ENCODE results near the gene PLD4. TPM values are rescaled to one million over a fixed set of nuclear protein-coding genes. Genes with fewer than 3 reads are reported as not detected.

PLD4 gene
- total RNA-seq, 2 donors from 2014 or later, result not detected

- TF ChIP-seq CTCF (IDR thresholded peaks at IDR 0.05) (no peak), POLR2A (IDR thresholded peaks at IDR 0.05) (no peak)
- Histone ChIP-seq H3K9me3 (no peaks in the 10 kb centered on the region), H3K27me3 (no peaks in the 10 kb centered on the region), H3K36me3 (replicated peaks in 1 of 2; ENCODE audit: insufficient read depth in 1 of 2, low read depth in 2 of 2) (peaks cover 0 to 6% of the 10 kb centered on the region in 2 donors), H3K27ac (no peak overlapping the region), H3K4me3 (no peak overlapping the region), H3K4me1 (peaks cover 12% of the 10 kb centered on the region)
- DNase-seq (peak in 1 of 4 donors; percentile 10), ATAC-seq (no peak)
- intact Hi-C loops (cut with DNase I), result no loop called here
- 77 to 83% methylated on average over 7 to 29 of the region's 30 CpGs for WGBS, 2 donors
Observed at GRCh38 chr14:104877806-104878550, 46.7 kb upstream of the PLD4 start.

GRCh38 chr14:104878582-104878981 is 46.1 kb upstream of the PLD4 start:
- intact Hi-C loops (cut with DNase I), result no loop called here
- peaks cover 8% of the 10 kb centered on the region for H3K4me1 ChIP-seq
- no peak overlapping the region for H3K27ac ChIP-seq
- no peak overlapping the region for H3K4me3 ChIP-seq
- DNase-seq, result peak in 1 of 4 donors; percentile 12
- no peak for ATAC-seq
- no peak for TF ChIP-seq POLR2A (IDR thresholded peaks at IDR 0.05)
- no peak for TF ChIP-seq CTCF (IDR thresholded peaks at IDR 0.05)
- H3K27me3 ChIP-seq, result no peaks in the 10 kb centered on the region
- H3K9me3 ChIP-seq, result no peaks in the 10 kb centered on the region
- 93 to 100% methylated on average over 2 to 14 of the region's 14 CpGs for WGBS, 2 donors
- H3K36me3 ChIP-seq (replicated peaks in 1 of 2; ENCODE audit: insufficient read depth in 1 of 2, low read depth in 2 of 2), result peaks cover 0 to 6% of the 10 kb centered on the region in 2 donors

- H3K36me3 ChIP-seq (replicated peaks in 1 of 2; ENCODE audit: insufficient read depth in 1 of 2, low read depth in 2 of 2), result peaks cover 0 to 6% of the 10 kb centered on the region in 2 donors
- intact Hi-C loops (cut with DNase I), result no loop called here
- WGBS, 2 donors, result 86 to 96% methylated on average over 9 to 29 of the region's 29 CpGs
- H3K9me3 ChIP-seq, result no peaks in the 10 kb centered on the region
- peaks cover under 1% of the 10 kb centered on the region for H3K4me1 ChIP-seq
- DNase-seq (peak in 1 of 4 donors; percentile 9), ATAC-seq (no peak)
- TF ChIP-seq CTCF (IDR thresholded peaks at IDR 0.05) (no peak), POLR2A (IDR thresholded peaks at IDR 0.05) (no peak)
- no peaks in the 10 kb centered on the region for H3K27me3 ChIP-seq
- H3K4me3 ChIP-seq, result no peak overlapping the region
- no peak overlapping the region for H3K27ac ChIP-seq
Observed at GRCh38 chr14:104879201-104879982, 45.3 kb upstream of the PLD4 start.

GRCh38 chr14:104879983-104880565 is 44.6 kb upstream of the PLD4 start:
- Histone ChIP-seq H3K4me3 (no peak overlapping the region), H3K36me3 (replicated peaks in 1 of 2; ENCODE audit: insufficient read depth in 1 of 2, low read depth in 2 of 2) (peaks cover 0 to 6% of the 10 kb centered on the region in 2 donors), H3K9me3 (no peaks in the 10 kb centered on the region), H3K27ac (no peak overlapping the region), H3K27me3 (no peaks in the 10 kb centered on the region), H3K4me1 (no peaks in the 10 kb centered on the region)
- intact Hi-C loops (cut with DNase I), result no loop called here
- DNase-seq (no peak), ATAC-seq (no peak)
- 93 to 94% methylated on average over 12 to 14 of the region's 15 CpGs for WGBS, 2 donors
- TF ChIP-seq CTCF (IDR thresholded peaks at IDR 0.05), result no peak
- no peak for TF ChIP-seq POLR2A (IDR thresholded peaks at IDR 0.05)

All from body of pancreas (tissue), 4 donors.